A204.1 (cell line): ENCODE data around the gene MASTL.

Experiments
- FAIRE-seq: peaks from 2 replicates; lab custom pipeline; 2012; peaks lifted over from hg19 to GRCh38; lab: Jason Lieb, UNC

Gene MASTL

GRCh38 chr10:27225642-27226257 is 70.6 kb downstream of the MASTL start:
- no peak for FAIRE-seq

GRCh38 chr10:27230022-27230421 is 74.9 kb downstream of the MASTL start:
- FAIRE-seq: peak; percentile 23

DNA sequence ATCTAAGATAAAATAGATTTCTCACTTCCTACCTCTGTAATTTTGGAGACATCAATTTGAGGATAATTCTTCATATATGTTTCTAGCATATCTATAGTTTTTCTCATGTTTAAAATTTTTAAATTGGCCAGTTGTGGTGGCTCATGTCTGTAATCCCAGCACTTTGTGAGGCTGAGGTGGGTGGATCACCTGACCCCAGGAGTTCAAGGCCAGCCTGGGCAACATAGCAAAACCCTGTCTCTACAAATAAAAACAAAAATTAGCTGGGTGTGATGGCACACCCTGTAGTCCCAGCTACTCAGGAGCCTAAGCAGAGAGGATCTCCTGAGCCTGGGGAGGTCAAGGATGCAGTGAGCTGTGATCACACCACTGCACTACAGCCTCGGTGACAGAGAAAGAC is 80.6 kb downstream of the MASTL start:
- FAIRE-seq: no peak
